Lung (tissue), 12 donors: ENCODE measurements around the gene NPHP4. TPM values are rescaled to one million over a fixed set of nuclear protein-coding genes. Genes with fewer than 3 reads are reported as not detected.
"Not testable (repeated sequence)": the region's sequence is repeated elsewhere in the genome, so short reads cannot be mapped to it uniquely, and the experiment has no call there.

Experiments
- ATAC-seq: fragments of 200-7000 bp; cut with Tn5 transposase; one replicate; pipeline ENCODE4 v1.9.1; 2020; ENCODE audit warnings: moderate number of reproducible peaks; ENCODE audit not compliant: insufficient read depth, low FRiP score
- DNase-seq, 3 donors: peaks; one replicate each; pipeline ENCODE4 v3.0.0-alpha.2; 2013 to 2017
- H3K27ac ChIP-seq, 2 donors: one replicate each; pipeline ENCODE4 v1.5.1; 2013; ENCODE audit warnings: mild to moderate bottlenecking in 2 of 2, moderate library complexity in 2 of 2, control low read depth in 1 of 2, inconsistent platforms in 1 of 2, low read depth in 1 of 2, low read length in 1 of 2
- H3K27me3 ChIP-seq, 3 donors: one replicate each; pipeline ENCODE4 v1.5.1; 2013; ENCODE audit warnings: low read length in 2 of 3; ENCODE audit not compliant: control insufficient read depth in 3 of 3, insufficient read depth in 3 of 3
- H3K36me3 ChIP-seq, 4 donors: one replicate each; pipeline ENCODE4 v1.5.1; 2013; ENCODE audit warnings: low read length in 4 of 4, mild to moderate bottlenecking in 1 of 4, moderate library complexity in 1 of 4; ENCODE audit not compliant: control insufficient read depth in 4 of 4, insufficient read depth in 4 of 4
- H3K4me1 ChIP-seq, 5 donors: one replicate each; pipeline ENCODE4 v1.5.1; 2013; ENCODE audit warnings: low read length in 5 of 5, mild to moderate bottlenecking in 2 of 5, moderate library complexity in 1 of 5; ENCODE audit not compliant: control insufficient read depth in 5 of 5, insufficient read depth in 5 of 5
- H3K4me3 ChIP-seq: one replicate; pipeline ENCODE4 v1.5.1; 2013; ENCODE audit warnings: mild to moderate bottlenecking, control low read depth, moderate library complexity
- H3K9ac ChIP-seq, 2 donors: one replicate each; pipeline ENCODE4 v1.5.1; 2013; ENCODE audit warnings: low read length in 2 of 2, control low read depth in 1 of 2; ENCODE audit not compliant: insufficient read depth in 1 of 2
- H3K9me3 ChIP-seq, 4 donors: one replicate each; pipeline ENCODE4 v1.5.1; 2013; ENCODE audit warnings: low read length in 3 of 4, mild to moderate bottlenecking in 1 of 4, moderate library complexity in 1 of 4; ENCODE audit not compliant: control insufficient read depth in 4 of 4, insufficient read depth in 3 of 4
- CTCF ChIP-seq: IDR thresholded peaks from 2 replicates; pipeline ENCODE4 v1.5.1; 2012; ENCODE audit warnings: mild to moderate bottlenecking; ENCODE audit errors: control extremely low read depth, extremely low read depth
- WGBS, 2 donors: extraction: QIAGEN DNeasy Blood & Tissue Kit; methylation state at CpG; one replicate each; pipeline ENCODE4 v1.1.7; 2013; 5-methylcytosine and 5-hydroxymethylcytosine counted together
- polyA plus RNA-seq, 2 donors: library from polyadenylated mRNA; stranded (reverse); fragments of 200-250 nt; gene quantifications; one replicate each; pipeline ENCODE4 v1.2.1, GENCODE V29; 2013
- total RNA-seq, 2 donors: library from RNA; depleted of rRNA in 1 of 2; stranded (reverse); fragments of >200 nt in 1 of 2; gene quantifications; one replicate each; pipeline ENCODE4 v1.2.1, GENCODE V29; 2014 to 2021
- donor health status: control.
- donor health status: control.
- donor health status: Bipolar disorder and iron deficiency.
- donor health status: healthy.
- donor health status: DM: yes; HTN: yes; CAD: no.

Gene NPHP4
- total and polyA plus RNA-seq, 4 donors = 6.0 to 23.3 (median 11.1) TPM

- TF ChIP-seq CTCF = no peak
- Histone ChIP-seq H3K4me3 (no peak overlapping the region), H3K36me3 (peaks cover 0 to 4% (median 0%) of the 10 kb centered on the region in 4 donors), H3K9ac (no peak overlapping the region), H3K27me3 (no peaks in the 10 kb centered on the region), H3K9me3 (peaks cover 0 to 5% (median 0%) of the 10 kb centered on the region in 4 donors), H3K27ac (no peak overlapping the region), H3K4me1 (no peaks in the 10 kb centered on the region)
- ATAC-seq (no peak), DNase-seq (no peak)
- 94 to 100% methylated on average over 3 of the region's 3 CpGs for WGBS, 2 donors
Observed at GRCh38 chr1:5854754-5855153, 137.5 kb downstream of the NPHP4 start.

GRCh38 chr1:5853858-5854257 lies 138.4 kb downstream of the NPHP4 start:
- not testable (repeated sequence) for H3K27ac ChIP-seq, H3K9ac ChIP-seq, H3K4me1 ChIP-seq, H3K9me3 ChIP-seq, H3K4me3 ChIP-seq, H3K36me3 ChIP-seq, DNase-seq, ATAC-seq, H3K27me3 ChIP-seq
- WGBS, 2 donors = 80 to 81% methylated on average over 5 of the region's 5 CpGs

- TF ChIP-seq CTCF = no peak
- Histone ChIP-seq H3K9me3 (peaks cover 0 to 11% (median 0%) of the 10 kb centered on the region in 4 donors), H3K4me1 (no peaks in the 10 kb centered on the region), H3K9ac (no peak overlapping the region), H3K36me3 (no peaks in the 10 kb centered on the region), H3K27ac (no peak overlapping the region), H3K4me3 (no peak overlapping the region), H3K27me3 (no peaks in the 10 kb centered on the region)
- ATAC-seq = no peak
- no peak for DNase-seq
- 62 to 64% methylated on average over 8 of the region's 8 CpGs for WGBS, 2 donors
Observed at GRCh38 chr1:5850503-5850902, 141.7 kb downstream of the NPHP4 start.

- Histone ChIP-seq H3K4me3 (no peak overlapping the region), H3K27ac (no peak overlapping the region), H3K9ac (no peak overlapping the region), H3K4me1 (no peaks in the 10 kb centered on the region), H3K27me3 (no peaks in the 10 kb centered on the region), H3K9me3 (peaks cover 0 to 17% (median 0%) of the 10 kb centered on the region in 4 donors), H3K36me3 (no peaks in the 10 kb centered on the region)
- 71 to 76% methylated on average over 4 of the region's 4 CpGs for WGBS, 2 donors
- DNase-seq (no peak), ATAC-seq (no peak)
- TF ChIP-seq CTCF = no peak
Observed at GRCh38 chr1:5849550-5849949, 142.7 kb downstream of the NPHP4 start.
